GM19328 (cell line): ENCODE results near the gene ANK3.

Source experiments
- ATAC-seq: cut with Tn5 transposase; IDR thresholded peaks from one replicate; pipeline ENCODE4 v1.9.1; 2021; ENCODE audit warnings: mild to moderate bottlenecking, moderate library complexity; ENCODE audit not compliant: unreplicated experiment

ANK3 gene

GRCh38 chr10:60003651-60004523 is 385.8 kb downstream of the ANK3 start:
- no peak for ATAC-seq

GRCh38 chr10:60000747-60001146 is 388.9 kb downstream of the ANK3 start:
- ATAC-seq: no peak

- no peak for ATAC-seq
Measured at GRCh38 chr10:59997827-59998525, 391.7 kb downstream of the ANK3 start.

- ATAC-seq: no peak
Measured at GRCh38 chr10:59995862-59996261, 393.8 kb downstream of the ANK3 start.

- no peak for ATAC-seq
Measured at GRCh38 chr10:59993931-59994330, 395.7 kb downstream of the ANK3 start.

- no peak for ATAC-seq
Measured at GRCh38 chr10:59991661-59992060, 398.0 kb downstream of the ANK3 start.

GRCh38 chr10:59991117-59991516 is 398.6 kb downstream of the ANK3 start:
- ATAC-seq: no peak

GRCh38 chr10:59985639-59986038 is 404.0 kb downstream of the ANK3 start:
- no peak for ATAC-seq

GRCh38 chr10:59984415-59984814 is 405.3 kb downstream of the ANK3 start:
- no peak for ATAC-seq

GRCh38 chr10:59980356-59980755 is 409.3 kb downstream of the ANK3 start:
- ATAC-seq: no peak

- no peak for ATAC-seq
Measured at GRCh38 chr10:59977486-59977885, 412.2 kb downstream of the ANK3 start.

- ATAC-seq: no peak
Measured at GRCh38 chr10:59976909-59977308, 412.8 kb downstream of the ANK3 start.
